SJSA1 (cell line): ENCODE data around the gene LRG1. TPM values are rescaled to one million over a fixed set of nuclear protein-coding genes. Genes with fewer than 3 reads are reported as not detected.

ENCODE experiments used
- total RNA-seq: library from RNA; depleted of rRNA; stranded (reverse); fragments of >200 nt; shearing (Covaris generic); gene quantifications from 2 replicates; pipeline ENCODE4 v1.2.3, GENCODE V29; 2014; rRNA removed

LRG1 gene
- total RNA-seq, 1 experiment from 2014 or later: not detected

Other genes starting within 250 kb of the LRG1 start
- gene TMIGD2, start 237.6 kb downstream of the LRG1 start, total RNA-seq: not detected in 2 replicates
- gene FSD1, start 235.4 kb downstream of the LRG1 start, total RNA-seq: 4.5 and 6.9 TPM in 2 replicates
- gene STAP2, start 201.2 kb downstream of the LRG1 start, total RNA-seq: 1.9 and 3.1 TPM in 2 replicates
- gene MPND, start 196.5 kb downstream of the LRG1 start, total RNA-seq: 4.6 and 6.5 TPM in 2 replicates
- 60.5 and 79.7 TPM in 2 replicates for gene SH3GL1, start 139.5 kb downstream of the LRG1 start, total RNA-seq
- 36.4 and 70.3 TPM in 2 replicates for gene CHAF1A, start 137.4 kb downstream of the LRG1 start, total RNA-seq
- gene UBXN6, start 82.2 kb downstream of the LRG1 start, total RNA-seq: 39.3 and 66.8 TPM in 2 replicates
- 58.7 and 71.4 TPM in 2 replicates for gene HDGFL2, start 67.7 kb downstream of the LRG1 start, total RNA-seq
- gene PLIN4, start 21.6 kb downstream of the LRG1 start, total RNA-seq: not detected in 2 replicates
- gene PLIN5, start 4.8 kb downstream of the LRG1 start, total RNA-seq: not detected in 2 replicates
- 0.08 TPM in 1 of 2 replicates, not detected in the other for gene SEMA6B, start 19.6 kb upstream of the LRG1 start, total RNA-seq
- 5.0 and 7.4 TPM in 2 replicates for gene TNFAIP8L1, start 99.5 kb upstream of the LRG1 start, total RNA-seq
- 214 and 250 TPM in 2 replicates for gene MYDGF, start 130.3 kb upstream of the LRG1 start, total RNA-seq
- gene DPP9, start 183.8 kb upstream of the LRG1 start, total RNA-seq: 60.6 and 65.3 TPM in 2 replicates